ENCODE measurements around the gene PRMT3. TPM values are rescaled to one million over a fixed set of nuclear protein-coding genes. Genes with fewer than 3 reads are reported as not detected.
A peak's percentile ranks its signal among the peaks of the same experiment; 100 is the strongest.

Gene PRMT3
- total RNA-seq, 3 donors from 2014 or later, result 11.6 to 12.7 (median 11.8) TPM

DNA sequence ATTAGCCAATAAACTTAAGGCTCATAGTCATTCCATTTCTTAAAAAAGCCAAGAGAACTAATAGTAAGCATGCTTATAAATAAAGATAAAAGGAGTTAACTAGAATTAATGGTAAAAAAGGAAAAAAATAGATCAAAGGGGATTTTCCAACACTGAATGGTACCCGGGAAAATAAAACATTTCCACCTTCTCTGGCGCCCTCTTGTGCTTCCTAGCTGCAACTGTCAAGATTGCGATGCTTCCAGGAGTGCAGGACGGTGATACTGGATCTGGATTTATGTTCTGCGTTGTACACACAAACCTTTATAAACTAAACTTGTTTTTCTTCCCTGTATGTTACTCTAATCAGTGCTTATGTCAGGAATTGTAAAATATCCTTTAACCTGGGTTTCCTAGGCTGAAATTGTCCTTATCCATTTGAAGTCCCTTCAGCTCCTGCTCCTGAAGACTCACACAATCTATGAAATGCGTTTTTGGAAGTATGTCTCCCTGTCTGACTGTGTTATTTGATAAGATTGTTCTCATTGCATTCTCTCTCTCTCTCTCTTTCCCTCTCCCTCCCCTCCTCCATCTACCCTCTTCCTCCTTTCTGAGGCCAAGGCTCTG lies 33.6 kb upstream of the PRMT3 start:
- peak in 1 of 3 donors; percentile 52 for DNase-seq
- no peaks in the 10 kb centered on the region for H3K36me3 ChIP-seq (ENCODE audit: low read depth)
- H3K9me3 ChIP-seq, result no peaks in the 10 kb centered on the region
- ATAC-seq, result peak; percentile 63
- no peaks in the 10 kb centered on the region for H3K4me1 ChIP-seq (ENCODE audit: low read depth)
- TF ChIP-seq, protein P1, sequence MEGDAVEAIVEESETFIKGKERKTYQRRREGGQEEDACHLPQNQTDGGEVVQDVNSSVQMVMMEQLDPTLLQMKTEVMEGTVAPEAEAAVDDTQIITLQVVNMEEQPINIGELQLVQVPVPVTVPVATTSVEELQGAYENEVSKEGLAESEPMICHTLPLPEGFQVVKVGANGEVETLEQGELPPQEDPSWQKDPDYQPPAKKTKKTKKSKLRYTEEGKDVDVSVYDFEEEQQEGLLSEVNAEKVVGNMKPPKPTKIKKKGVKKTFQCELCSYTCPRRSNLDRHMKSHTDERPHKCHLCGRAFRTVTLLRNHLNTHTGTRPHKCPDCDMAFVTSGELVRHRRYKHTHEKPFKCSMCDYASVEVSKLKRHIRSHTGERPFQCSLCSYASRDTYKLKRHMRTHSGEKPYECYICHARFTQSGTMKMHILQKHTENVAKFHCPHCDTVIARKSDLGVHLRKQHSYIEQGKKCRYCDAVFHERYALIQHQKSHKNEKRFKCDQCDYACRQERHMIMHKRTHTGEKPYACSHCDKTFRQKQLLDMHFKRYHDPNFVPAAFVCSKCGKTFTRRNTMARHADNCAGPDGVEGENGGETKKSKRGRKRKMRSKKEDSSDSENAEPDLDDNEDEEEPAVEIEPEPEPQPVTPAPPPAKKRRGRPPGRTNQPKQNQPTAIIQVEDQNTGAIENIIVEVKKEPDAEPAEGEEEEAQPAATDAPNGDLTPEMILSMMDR (IDR thresholded peaks at IDR 0.05), result peak; percentile 79
- H3K4me3 ChIP-seq, result no peak overlapping the region
- intact Hi-C loops (cut with DNase I, micrococcal nuclease), result loop anchor here (2.0 to 10.0 kb wide), 2 partner anchors 225 to 229 kb away; no protein-coding TSS in a partner anchor

GRCh38 chr11:20355221-20356219 lies 32.0 kb upstream of the PRMT3 start:
- TF ChIP-seq, protein P1 (IDR thresholded peaks at IDR 0.05), result peak; percentile 37
- Histone ChIP-seq H3K36me3 (ENCODE audit: low read depth) (no peaks in the 10 kb centered on the region), H3K4me3 (no peak overlapping the region), H3K9me3 (no peaks in the 10 kb centered on the region), H3K4me1 (ENCODE audit: low read depth) (no peaks in the 10 kb centered on the region)
- peak in 2 of 3 donors; percentile 45 to 70 for DNase-seq
- intact Hi-C loops (cut with DNase I, micrococcal nuclease), result loop anchor here (2.0 to 10.0 kb wide), 2 partner anchors 227 to 231 kb away; no protein-coding TSS in a partner anchor
- ATAC-seq, result peak; percentile 78

DNA sequence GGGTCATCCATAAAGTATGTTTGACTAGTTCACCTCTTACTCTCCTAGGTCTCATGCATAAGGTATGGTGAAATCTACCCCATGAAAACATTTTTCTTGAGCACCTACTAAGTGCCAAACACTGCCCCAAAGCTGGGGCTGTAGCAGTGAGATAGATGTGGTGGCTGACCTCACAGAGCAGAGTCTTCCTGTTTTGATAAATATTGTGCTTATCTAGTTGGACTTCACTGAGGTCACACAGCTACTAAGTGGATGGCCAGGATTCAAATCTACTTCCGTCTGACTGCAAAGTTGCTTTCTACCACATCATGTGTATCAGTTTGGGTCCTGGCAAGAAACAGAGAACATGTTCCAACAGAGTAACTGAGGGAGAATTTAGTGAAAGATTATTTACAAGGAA lies 30.4 kb upstream of the PRMT3 start:
- no peaks in the 10 kb centered on the region for H3K9me3 ChIP-seq
- DNase-seq (no peak), ATAC-seq (no peak)
- TF ChIP-seq, protein P1 (IDR thresholded peaks at IDR 0.05), result no peak
- H3K36me3 ChIP-seq (ENCODE audit: low read depth), result no peaks in the 10 kb centered on the region
- intact Hi-C loops (cut with DNase I, micrococcal nuclease), result loop anchor here in 1 of 2 donors (10.0 kb wide), 1 partner anchor 232 kb away; no protein-coding TSS in a partner anchor
- H3K4me1 ChIP-seq (ENCODE audit: low read depth), result no peaks in the 10 kb centered on the region
- H3K4me3 ChIP-seq, result no peak overlapping the region

GRCh38 chr11:20360650-20361049 lies 26.9 kb upstream of the PRMT3 start:
- ATAC-seq, result peak; percentile 66
- TF ChIP-seq, protein P1 (IDR thresholded peaks at IDR 0.05), result no peak

GRCh38 chr11:20362481-20362880 lies 25.0 kb upstream of the PRMT3 start:
- H3K9me3 ChIP-seq, result no peaks in the 10 kb centered on the region
- H3K36me3 ChIP-seq (ENCODE audit: low read depth), result no peaks in the 10 kb centered on the region
- intact Hi-C loops (cut with DNase I, micrococcal nuclease), result no loop called here
- ATAC-seq (no peak), DNase-seq (no peak)
- H3K4me1 ChIP-seq (ENCODE audit: low read depth), result peaks cover 13% of the 10 kb centered on the region
- TF ChIP-seq, protein P1 (IDR thresholded peaks at IDR 0.05), result no peak
- H3K4me3 ChIP-seq, result no peak overlapping the region

More at GRCh38 chr11:20360650-20361049, 26.9 kb upstream of the PRMT3 start:
- DNase-seq, result peak in 1 of 3 donors; percentile 68
- Histone ChIP-seq H3K9me3 (no peaks in the 10 kb centered on the region), H3K4me1 (ENCODE audit: low read depth) (peaks cover 7% of the 10 kb centered on the region), H3K4me3 (no peak overlapping the region), H3K36me3 (ENCODE audit: low read depth) (no peaks in the 10 kb centered on the region)
- intact Hi-C loops (cut with DNase I, micrococcal nuclease), result no loop called here

Measured in mucosa of descending colon (tissue), 3 donors.